Neural progenitor cell (in vitro differentiated cells): ENCODE data around the gene AMPH. TPM values are rescaled to one million over a fixed set of nuclear protein-coding genes. Genes with fewer than 3 reads are reported as not detected.
A peak's percentile ranks its signal among the peaks of the same experiment; 100 is the strongest.

Source experiments
- DNase-seq: peaks from one replicate; pipeline ENCODE4 v3.0.0-alpha.2; 2016; ENCODE audit warnings: low spot score
- H2AFZ ChIP-seq: fragments of 200-600 bp; sonication (generic); replicated peaks from 2 replicates; pipeline ENCODE4 v1.6.1; 2016; ENCODE audit warnings: antibody characterized with exemption
- H3F3A ChIP-seq: fragments of 200-600 bp; sonication (generic); 2 replicates; pipeline ENCODE4 v1.6.1; 2016; ENCODE audit warnings: antibody characterized with exemption, low read depth
- H3K27ac ChIP-seq: fragments of 200-600 bp; sonication (generic); 2 replicates; pipeline ENCODE4 v1.5.1; 2016; ENCODE audit warnings: mild to moderate bottlenecking
- H3K27me3 ChIP-seq: fragments of 200-600 bp; sonication (generic); 2 replicates; pipeline ENCODE4 v1.6.1; 2016; ENCODE audit warnings: mild to moderate bottlenecking, moderate library complexity
- H3K36me3 ChIP-seq: fragments of 200-600 bp; sonication (generic); 2 replicates; pipeline ENCODE4 v1.5.1; 2016
- H3K4me1 ChIP-seq: fragments of 200-600 bp; sonication (generic); 2 replicates; pipeline ENCODE4 v1.6.1; 2016; ENCODE audit warnings: mixed run types
- H3K4me2 ChIP-seq: fragments of 200-600 bp; sonication (generic); 2 replicates; pipeline ENCODE4 v1.6.1; 2016
- H3K4me3 ChIP-seq: fragments of 200-600 bp; sonication (generic); 2 replicates; pipeline ENCODE4 v1.5.1; 2016
- H3K79me2 ChIP-seq: fragments of 200-600 bp; sonication (generic); 2 replicates; pipeline ENCODE4 v1.6.1; 2016; ENCODE audit warnings: low read depth
- H3K9ac ChIP-seq: fragments of 200-600 bp; sonication (generic); 2 replicates; pipeline ENCODE4 v1.6.1; 2016
- H3K9me3 ChIP-seq: fragments of 200-600 bp; sonication (generic); 2 replicates; pipeline ENCODE4 v1.5.1; 2016; ENCODE audit warnings: low read depth
- H4K20me1 ChIP-seq: fragments of 200-600 bp; sonication (generic); 2 replicates; pipeline ENCODE4 v1.6.1; 2016; ENCODE audit warnings: low read depth
- H3K27ac Mint-ChIP-seq: 3 replicates; pipeline ENCODE4 v1.8.0; 2021; ENCODE audit warnings: mixed read lengths
- H3K27me3 Mint-ChIP-seq: 2 replicates; pipeline ENCODE4 v1.8.0; 2022; ENCODE audit warnings: low read depth, mild to moderate bottlenecking, inconsistent platforms, moderate library complexity, mixed read lengths; ENCODE audit not compliant: insufficient read depth
- H3K36me3 Mint-ChIP-seq: 3 replicates; pipeline ENCODE4 v1.8.0; 2021; ENCODE audit warnings: mixed read lengths
- H3K4me1 Mint-ChIP-seq: 3 replicates; pipeline ENCODE4 v1.8.0; 2021; ENCODE audit warnings: mixed read lengths
- H3K4me3 Mint-ChIP-seq: 3 replicates; pipeline ENCODE4 v1.8.0; 2021; ENCODE audit warnings: mild to moderate bottlenecking, moderate library complexity, mixed read lengths
- H3K9me3 Mint-ChIP-seq: 3 replicates; pipeline ENCODE4 v1.8.0; 2020; ENCODE audit warnings: mixed read lengths
- EZH2 ChIP-seq: fragments of 200-600 bp; sonication (generic); IDR thresholded peaks from 2 replicates; pipeline ENCODE4 v1.6.1; 2017; ENCODE audit warnings: antibody characterized with exemption, mild to moderate bottlenecking, moderate library complexity
- EZH2phosphoT487 ChIP-seq: fragments of 200-600 bp; sonication (generic); IDR thresholded peaks from 2 replicates; pipeline ENCODE4 v1.6.1; 2017; ENCODE audit warnings: antibody characterized with exemption
- total RNA-seq: library from RNA; depleted of rRNA; stranded (reverse); fragments of >200 nt; gene quantifications from 2 replicates; pipeline ENCODE4 v1.2.3, GENCODE V29; 2015; ENCODE audit warnings: low replicate concordance
- TF ChIP-seq, protein P1 (sequence below): fragments of 200-600 bp; sonication (generic); IDR thresholded peaks from 2 replicates; pipeline ENCODE4 v1.5.1; 2017; ENCODE audit warnings: antibody characterized with exemption, mild to moderate bottlenecking

Gene AMPH
- total RNA-seq, 1 donor from 2014 or later, result 21.2 TPM

DNA sequence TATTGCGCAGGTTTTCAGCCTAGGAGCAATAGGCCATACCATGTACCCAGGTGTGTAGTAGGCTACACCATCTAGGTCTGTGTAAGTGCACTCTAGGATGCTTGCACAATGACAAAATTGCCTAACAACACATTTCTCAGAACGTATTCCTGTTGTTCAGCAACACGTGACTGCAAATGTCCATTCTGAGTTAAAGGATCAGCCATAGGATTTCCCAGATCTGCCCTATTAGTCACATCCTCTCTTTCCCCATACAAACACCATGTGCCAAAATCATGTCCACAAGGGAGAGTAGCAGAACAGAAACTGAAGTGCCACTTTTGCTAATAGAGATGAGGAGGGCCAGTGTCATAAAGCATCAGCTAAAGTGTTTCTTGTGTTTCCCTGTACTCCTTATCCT, 42.6 kb upstream of the AMPH start:
- Histone ChIP-seq H3K9me3 (no peaks in the 10 kb centered on the region), H3K4me3 (no peak overlapping the region), H3K36me3 (no peaks in the 10 kb centered on the region), H3K4me1 (peaks cover 5% of the 10 kb centered on the region), H3K4me2 (no peak overlapping the region), H2AFZ (no peak overlapping the region), H3K79me2 (no peaks in the 10 kb centered on the region), H3K27ac (no peak overlapping the region), H4K20me1 (no peaks in the 10 kb centered on the region), H3F3A (peaks cover 7% of the 10 kb centered on the region), H3K9ac (no peak overlapping the region), H3K27me3 (no peaks in the 10 kb centered on the region)
- Mint-ChIP-seq H3K27me3 (peaks cover 2% of the 10 kb centered on the region), H3K4me3 (no peak overlapping the region), H3K36me3 (no peaks in the 10 kb centered on the region), H3K4me1 (peaks cover 4% of the 10 kb centered on the region), H3K27ac (no peak overlapping the region), H3K9me3 (peaks cover 5% of the 10 kb centered on the region)
- DNase-seq, result no peak
- TF ChIP-seq, protein P1, sequence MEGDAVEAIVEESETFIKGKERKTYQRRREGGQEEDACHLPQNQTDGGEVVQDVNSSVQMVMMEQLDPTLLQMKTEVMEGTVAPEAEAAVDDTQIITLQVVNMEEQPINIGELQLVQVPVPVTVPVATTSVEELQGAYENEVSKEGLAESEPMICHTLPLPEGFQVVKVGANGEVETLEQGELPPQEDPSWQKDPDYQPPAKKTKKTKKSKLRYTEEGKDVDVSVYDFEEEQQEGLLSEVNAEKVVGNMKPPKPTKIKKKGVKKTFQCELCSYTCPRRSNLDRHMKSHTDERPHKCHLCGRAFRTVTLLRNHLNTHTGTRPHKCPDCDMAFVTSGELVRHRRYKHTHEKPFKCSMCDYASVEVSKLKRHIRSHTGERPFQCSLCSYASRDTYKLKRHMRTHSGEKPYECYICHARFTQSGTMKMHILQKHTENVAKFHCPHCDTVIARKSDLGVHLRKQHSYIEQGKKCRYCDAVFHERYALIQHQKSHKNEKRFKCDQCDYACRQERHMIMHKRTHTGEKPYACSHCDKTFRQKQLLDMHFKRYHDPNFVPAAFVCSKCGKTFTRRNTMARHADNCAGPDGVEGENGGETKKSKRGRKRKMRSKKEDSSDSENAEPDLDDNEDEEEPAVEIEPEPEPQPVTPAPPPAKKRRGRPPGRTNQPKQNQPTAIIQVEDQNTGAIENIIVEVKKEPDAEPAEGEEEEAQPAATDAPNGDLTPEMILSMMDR, result no peak

DNA sequence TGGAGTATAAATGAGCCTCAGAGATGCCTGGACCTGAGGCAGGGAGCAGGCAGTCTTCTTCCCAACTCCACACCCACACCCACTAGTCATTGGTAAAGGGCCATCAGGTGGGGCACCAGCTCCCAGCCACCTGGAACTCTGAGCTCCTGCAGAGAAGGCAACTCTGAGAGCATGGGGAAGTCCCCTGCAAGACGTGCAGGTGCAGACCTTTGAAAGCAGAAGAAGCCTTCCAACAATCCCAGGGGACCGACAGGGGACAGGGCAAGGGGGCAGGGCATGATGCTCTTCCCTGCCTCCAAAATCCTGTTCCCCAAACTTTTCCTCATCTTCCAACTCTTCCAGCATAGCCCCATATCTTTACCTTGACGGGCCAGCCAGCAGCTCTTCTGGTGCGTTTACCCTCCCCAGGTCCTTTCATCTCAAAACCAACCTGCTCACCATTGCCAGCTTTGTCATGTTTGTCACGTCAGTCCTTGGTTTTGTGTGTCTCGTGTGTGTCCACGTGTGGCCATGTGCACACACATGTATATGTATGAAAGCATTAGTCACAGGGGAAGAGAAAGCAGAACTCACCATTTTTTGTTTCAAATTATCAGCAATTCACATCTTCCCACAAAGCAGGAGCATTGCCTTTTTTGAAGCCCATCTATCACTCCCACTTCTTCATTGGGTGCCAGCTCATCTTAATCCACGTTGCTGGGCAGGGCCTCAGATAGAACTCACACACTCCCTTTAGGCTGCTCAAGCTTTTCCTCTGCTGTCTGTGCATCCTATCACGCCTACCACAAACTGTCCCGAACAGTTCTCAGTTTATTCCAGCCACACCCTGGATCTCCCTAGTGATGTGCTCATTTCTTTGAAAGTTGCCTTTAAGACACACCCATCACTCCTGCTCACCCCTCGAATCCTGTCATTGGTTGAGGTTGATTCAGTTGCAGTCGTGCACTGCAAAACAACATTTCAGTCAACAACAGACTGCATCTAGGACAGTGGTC, 41.0 kb upstream of the AMPH start:
- Histone ChIP-seq H3K27ac (no peak overlapping the region), H2AFZ (no peak overlapping the region), H3K9me3 (no peaks in the 10 kb centered on the region), H3K9ac (no peak overlapping the region), H3K36me3 (no peaks in the 10 kb centered on the region), H4K20me1 (no peaks in the 10 kb centered on the region), H3K4me3 (no peak overlapping the region), H3K79me2 (no peaks in the 10 kb centered on the region), H3K4me1 (peaks cover 5% of the 10 kb centered on the region), H3K4me2 (no peak overlapping the region), H3F3A (peaks cover 7% of the 10 kb centered on the region), H3K27me3 (no peaks in the 10 kb centered on the region)
- DNase-seq, result no peak
- no peak for TF ChIP-seq EZH2phosphoT487
- TF ChIP-seq EZH2, result no peak
- TF ChIP-seq, protein P1, result no peak
- H3K27me3 Mint-ChIP-seq, result peaks cover 2% of the 10 kb centered on the region
- H3K4me1 Mint-ChIP-seq, result peaks cover 4% of the 10 kb centered on the region
- no peak overlapping the region for H3K4me3 Mint-ChIP-seq
- peak overlapping the region; percentile 70 for H3K27ac Mint-ChIP-seq
- H3K9me3 Mint-ChIP-seq, result peaks cover 5% of the 10 kb centered on the region
- no peaks in the 10 kb centered on the region for H3K36me3 Mint-ChIP-seq

DNA sequence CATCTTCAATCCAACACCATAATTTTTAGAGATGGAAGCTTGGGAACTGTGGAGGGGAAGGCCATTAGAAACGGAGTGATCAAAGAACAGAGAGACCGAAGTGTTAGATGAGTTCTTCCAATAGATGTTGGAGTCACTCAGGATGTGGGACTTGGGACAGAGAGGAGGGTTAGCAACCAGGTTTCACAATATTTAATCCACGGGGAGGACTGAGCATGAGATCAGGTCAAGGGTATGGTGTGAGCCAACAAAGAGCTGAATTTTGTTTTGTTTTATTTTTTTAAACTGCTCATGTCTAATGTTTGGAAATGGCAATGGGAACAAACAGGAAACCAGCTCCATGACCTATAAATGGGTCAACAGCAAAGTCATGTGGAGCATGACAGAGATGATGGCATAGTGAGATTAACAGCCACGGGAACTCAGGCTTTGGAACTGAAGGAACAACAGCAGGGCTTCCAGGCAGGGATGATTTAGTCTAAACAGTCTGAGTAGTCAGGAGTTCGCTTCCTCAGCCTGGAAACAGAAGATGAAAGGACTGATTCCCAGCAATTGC, 38.9 kb upstream of the AMPH start:
- Mint-ChIP-seq H3K4me1 (no peaks in the 10 kb centered on the region), H3K4me3 (no peak overlapping the region), H3K27ac (no peak overlapping the region), H3K36me3 (no peaks in the 10 kb centered on the region), H3K9me3 (peaks cover 5% of the 10 kb centered on the region), H3K27me3 (peaks cover 2% of the 10 kb centered on the region)
- Histone ChIP-seq H3F3A (no peaks in the 10 kb centered on the region), H3K27ac (no peak overlapping the region), H3K4me2 (no peak overlapping the region), H3K36me3 (no peaks in the 10 kb centered on the region), H3K4me3 (no peak overlapping the region), H3K9ac (no peak overlapping the region), H3K27me3 (no peaks in the 10 kb centered on the region), H3K4me1 (no peaks in the 10 kb centered on the region), H4K20me1 (no peaks in the 10 kb centered on the region), H3K9me3 (no peaks in the 10 kb centered on the region), H2AFZ (no peak overlapping the region), H3K79me2 (no peaks in the 10 kb centered on the region)
- no peak for DNase-seq
- TF ChIP-seq EZH2phosphoT487 (no peak), EZH2 (no peak)
- TF ChIP-seq, protein P1, result no peak
